NCI-H2107 (cell line): Measurements from ENCODE around the gene GPC2.
"Not testable (repeated sequence)": the region's sequence is repeated elsewhere in the genome, so short reads cannot be mapped to it uniquely, and the experiment has no call there.

Experiments
- DNase-seq: peaks from one replicate; lab custom pipeline; 2025; lab: John Stamatoyannopoulos, UW

GPC2 gene

DNA sequence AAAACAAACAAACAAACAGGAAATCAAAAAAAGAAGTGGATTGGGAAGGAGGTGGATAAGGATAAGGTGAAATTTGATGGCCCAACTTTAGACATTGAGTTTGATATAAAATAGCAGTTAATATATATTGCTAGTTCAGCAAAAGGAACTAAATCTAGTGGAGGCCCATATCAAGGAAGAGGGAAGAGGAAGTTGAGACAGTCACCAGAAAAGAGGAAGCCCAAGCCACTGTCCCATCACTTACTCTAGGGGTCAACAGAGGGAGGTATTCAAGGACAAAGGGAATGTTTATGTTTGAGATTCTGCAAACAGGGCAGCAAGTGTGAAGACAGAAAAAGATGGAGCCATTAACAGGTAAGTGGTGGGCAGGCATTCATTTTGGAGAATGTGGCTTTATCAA, 24.8 kb downstream of the GPC2 start:
- no peak for DNase-seq

DNA sequence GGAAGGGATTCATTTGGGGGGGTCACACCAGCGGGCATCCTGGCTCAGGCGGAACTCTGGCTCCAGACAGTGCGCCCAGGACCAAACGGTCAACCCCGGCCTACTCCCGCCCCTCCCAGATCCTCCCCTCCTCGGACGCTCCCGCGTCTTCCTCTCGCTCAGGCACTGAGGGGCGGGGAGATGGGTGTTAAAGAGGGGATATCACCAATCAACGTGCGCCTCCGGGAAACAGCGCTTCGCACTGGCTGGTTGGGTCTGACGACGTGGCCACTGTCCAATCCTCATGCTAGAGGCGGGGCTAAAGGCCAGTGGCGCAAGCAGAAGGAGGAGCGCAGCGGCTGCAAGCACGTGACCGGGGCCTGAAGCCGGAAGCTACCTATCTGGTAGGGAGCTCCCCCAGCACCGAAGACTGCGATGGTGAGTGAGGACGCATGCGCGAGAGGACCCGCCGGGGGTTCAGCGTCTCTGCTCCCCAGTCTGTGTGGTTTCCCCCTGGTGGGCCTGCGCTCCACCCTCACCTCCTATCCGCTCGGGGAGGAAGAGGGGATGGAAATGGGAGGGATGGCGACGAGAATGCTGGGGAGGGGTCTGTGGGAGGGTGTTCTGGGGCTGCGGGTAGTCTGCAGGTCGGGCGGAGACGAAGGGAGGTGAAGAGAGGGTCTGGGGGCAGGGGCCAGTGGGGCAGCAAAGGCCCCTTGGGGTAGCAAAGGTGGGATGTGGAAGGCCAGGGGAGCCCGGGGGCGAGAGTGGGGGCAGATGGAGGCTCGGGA, 28.4 kb downstream of the GPC2 start, which contains the start of gene LAMTOR4:
LAMTOR4 (plus strand) TSS at position 360 of the 770 bp plus-strand sequence; CDS start at position 415, 55 bp downstream.
- peak; percentile 98 for DNase-seq

DNA sequence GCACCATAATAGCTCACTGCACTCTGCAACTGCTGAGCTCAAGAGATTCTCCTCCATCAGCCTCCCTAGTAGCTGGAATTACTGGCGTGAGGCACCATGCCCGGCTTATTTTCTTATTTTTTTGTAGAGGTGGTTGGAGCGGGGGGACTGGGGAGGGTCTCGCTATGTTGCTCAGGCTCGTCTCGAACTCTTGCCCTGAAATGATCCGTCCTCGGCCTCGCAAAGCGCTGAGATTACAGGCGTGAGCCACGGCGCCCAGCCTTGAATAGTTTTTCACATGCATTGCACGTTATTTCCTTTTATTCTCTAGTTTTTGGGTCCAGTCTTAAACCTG, 29.0 kb downstream of the GPC2 start:
- DNase-seq = no peak

GRCh38 chr7:100147278-100147677, 29.9 kb downstream of the GPC2 start:
- no peak for DNase-seq

DNA sequence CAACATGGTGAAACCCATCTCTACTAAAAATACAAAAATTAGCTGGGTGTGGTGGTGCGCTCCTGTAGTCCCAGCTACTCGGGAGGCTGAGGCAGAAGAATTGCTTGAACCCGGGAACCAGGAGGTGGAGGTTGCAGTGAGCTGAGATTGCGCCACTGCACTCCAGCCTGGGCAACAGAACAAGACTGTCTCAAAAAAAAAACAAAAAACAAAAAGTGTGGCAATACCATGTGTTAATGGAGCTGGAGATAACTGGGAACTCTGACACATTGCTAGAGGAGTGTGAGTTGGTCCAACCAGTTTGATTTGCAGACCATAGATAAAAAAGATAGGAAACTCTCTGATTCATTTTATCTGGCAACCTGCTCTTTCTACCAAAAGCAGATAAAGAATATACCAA, 30.8 kb downstream of the GPC2 start:
- not testable (repeated sequence) for DNase-seq

- DNase-seq = no peak
These were observed 34.7 kb downstream of the GPC2 start for GRCh38 chr7:100142461-100142860.

GRCh38 chr7:100141555-100141949, 35.6 kb downstream of the GPC2 start:
- DNase-seq = no peak

GRCh38 chr7:100137851-100138760, 39.1 kb downstream of the GPC2 start:
- no peak for DNase-seq

DNA sequence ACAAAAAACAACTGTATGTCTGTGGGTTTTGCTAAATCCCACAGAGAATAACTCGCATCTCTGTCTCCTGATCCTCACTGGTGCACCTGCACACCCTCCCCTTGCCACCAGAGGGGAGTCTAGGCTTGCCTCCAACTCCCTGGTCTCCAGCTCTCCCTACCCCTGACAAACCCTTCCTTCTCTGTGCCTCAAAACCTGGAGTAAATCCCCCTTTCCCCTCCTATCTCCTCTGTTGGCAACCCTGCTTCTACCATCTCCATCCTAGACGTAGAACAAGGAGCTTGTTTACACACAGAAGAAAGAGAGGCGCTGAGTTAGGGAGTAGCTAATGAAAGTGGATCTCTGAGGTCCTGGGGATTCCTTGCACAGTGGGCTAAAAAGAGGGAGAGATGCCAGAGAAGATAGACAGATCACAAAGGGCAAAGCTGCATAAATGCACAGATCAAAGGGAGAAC, 44.5 kb downstream of the GPC2 start:
- peak; percentile 32 for DNase-seq

DNA sequence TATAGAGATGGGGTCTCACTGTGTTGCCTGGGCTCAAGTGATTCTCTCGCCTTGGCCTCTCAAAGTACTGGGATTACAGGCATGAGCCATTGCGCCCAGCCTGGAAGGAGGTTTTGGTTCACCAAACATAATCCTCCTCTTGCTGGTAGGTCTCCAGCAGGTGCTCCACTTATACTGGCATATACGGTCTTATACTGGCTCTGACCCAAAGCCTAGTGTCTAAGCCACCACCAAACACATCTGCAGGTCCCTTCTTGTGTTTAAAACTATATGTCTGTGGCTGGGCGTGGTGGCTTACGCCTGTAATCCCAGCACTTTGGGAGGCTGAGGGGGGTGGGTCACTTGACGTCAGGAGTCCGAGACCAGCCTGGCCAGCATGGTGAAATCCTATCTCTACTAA, 45.1 kb downstream of the GPC2 start:
- DNase-seq = no peak

DNA sequence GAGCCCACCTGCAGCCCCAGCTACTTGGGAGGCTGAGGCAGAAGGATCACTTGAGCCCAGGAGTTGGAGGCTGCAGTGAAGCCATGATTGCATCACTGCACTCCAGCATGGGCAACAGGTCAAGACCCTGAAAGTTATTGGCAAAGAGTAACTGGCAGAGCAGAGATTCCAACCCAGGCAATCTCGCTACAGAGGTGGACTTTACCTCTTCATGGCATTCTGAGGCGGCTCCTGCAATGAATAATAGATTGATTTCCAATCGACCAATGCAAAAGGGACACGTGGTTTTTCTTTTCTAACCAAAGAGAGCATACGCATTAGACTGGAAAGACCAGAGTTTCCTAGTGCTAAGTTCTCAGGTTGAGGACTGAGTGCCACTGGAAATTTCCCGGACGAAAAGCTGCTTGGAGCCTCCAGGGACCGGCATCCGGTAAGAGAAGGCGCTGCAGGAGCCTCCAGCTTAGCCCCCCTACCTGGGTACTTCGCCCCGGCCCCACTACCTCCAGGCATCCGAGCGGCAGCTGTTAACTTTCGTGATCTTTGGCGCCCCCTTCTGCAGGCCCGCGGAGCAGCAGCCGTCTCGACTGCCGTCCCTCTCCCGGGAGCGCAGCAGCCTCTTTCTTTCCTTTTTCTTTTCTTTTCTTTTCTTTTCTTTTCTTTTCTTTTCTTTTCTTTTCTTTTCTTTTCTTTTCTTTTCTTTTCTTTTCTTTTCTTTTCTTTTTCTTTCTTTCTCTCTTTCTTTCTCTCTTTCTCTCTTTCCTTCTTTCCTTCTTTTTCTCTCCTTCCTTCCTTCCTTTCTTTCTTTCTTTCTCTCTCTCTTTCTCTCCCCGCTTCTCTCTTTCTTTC, 46.4 kb downstream of the GPC2 start:
- DNase-seq = peak; percentile 85

GRCh38 chr7:100130220-100130607, 47.0 kb downstream of the GPC2 start:
- DNase-seq = not testable (repeated sequence)

DNA sequence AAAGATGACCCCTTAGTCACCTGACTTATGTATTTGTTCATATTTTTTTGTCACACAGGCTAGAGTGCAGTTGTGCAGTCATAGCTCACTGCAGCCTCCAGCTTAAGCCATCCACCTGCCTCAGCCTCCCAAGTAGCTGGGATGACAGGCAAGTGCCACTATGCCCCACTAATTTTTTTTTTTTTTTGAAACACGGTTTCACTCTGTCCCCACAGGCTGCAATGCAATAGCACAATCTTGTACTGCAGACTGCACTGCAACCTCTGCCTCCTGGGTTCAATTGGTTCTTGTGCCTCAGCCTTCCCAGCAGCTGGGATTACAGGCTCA, 48.6 kb downstream of the GPC2 start:
- DNase-seq = no peak

DNA sequence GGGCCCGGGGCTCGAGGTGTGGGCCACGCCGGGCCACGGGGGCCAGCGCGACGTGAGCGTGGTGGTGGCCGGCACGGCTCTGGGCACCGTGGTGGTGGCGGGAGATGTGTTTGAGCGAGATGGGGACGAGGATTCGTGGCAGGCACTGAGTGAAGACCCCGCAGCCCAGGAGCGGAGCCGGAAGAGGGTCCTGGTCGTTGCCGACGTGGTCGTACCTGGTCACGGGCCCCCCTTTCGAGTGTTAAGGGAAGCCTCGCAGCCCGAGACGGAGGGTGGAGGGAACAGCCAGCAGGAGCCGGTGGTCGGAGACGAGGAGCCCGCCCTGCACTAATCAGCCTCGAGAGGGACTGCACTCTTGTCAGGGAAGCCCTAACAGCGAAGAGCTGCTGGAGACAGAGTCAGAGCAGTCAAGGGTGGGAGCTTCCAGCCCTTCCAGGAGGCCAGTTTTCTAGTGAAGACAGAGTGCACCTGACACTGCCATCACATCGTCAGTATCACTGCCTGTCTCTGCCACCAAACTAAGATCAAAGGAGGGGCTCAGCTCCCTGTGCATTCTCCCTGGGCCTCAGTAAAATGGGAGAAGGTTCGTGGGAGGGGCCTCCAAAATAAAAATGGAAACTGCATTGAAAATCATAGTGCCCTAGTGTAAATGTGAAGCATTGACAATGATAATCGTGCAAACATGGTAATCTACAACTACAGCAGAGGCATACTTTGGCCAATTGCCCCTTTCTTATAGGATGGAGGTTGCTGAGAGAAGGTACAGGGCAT, 49.1 kb downstream of the GPC2 start:
- DNase-seq = no peak

GRCh38 chr7:100126931-100127865, 50.0 kb downstream of the GPC2 start, which contains the start of gene MBLAC1:
MBLAC1 (plus strand) TSS chr7:100126967; CDS start chr7:100127396, 429 bp downstream.
- DNase-seq = peak; percentile 83

GRCh38 chr7:100126239-100126930, 50.8 kb downstream of the GPC2 start:
- DNase-seq = no peak

DNA sequence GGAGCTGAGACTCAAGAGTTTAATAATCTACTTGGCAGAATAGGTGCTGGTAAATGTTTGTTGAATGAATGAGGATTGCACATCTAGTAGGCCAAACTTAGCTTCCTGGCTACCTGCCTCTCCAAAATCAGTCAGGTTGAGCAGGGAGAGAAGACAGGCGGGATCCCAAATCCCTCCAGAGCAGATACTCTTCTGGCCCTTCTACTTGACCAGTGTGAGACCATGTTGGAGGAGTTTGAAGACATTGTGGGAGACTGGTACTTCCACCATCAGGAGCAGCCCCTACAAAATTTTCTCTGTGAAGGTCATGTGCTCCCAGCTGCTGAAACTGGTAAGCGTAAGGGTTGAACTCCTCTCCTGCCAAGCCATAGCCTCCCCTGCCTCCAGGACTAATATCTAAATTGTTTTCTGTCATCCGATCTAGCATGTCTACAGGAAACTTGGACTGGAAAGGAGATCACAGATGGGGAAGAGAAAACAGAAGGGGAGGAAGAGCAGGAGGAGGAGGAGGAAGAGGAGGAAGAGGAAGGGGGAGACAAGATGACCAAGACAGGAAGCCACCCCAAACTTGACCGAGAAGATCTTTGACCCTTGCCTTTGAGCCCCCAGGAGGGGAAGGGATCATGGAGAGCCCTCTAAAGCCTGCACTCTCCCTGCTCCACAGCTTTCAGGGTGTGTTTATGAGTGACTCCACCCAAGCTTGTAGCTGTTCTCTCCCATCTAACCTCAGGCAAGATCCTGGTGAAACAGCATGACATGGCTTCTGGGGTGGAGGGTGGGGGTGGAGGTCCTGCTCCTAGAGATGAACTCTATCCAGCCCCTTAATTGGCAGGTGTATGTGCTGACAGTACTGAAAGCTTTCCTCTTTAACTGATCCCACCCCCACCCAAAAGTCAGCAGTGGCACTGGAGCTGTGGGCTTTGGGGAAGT, 52.6 kb downstream of the GPC2 start:
- no peak for DNase-seq

DNA sequence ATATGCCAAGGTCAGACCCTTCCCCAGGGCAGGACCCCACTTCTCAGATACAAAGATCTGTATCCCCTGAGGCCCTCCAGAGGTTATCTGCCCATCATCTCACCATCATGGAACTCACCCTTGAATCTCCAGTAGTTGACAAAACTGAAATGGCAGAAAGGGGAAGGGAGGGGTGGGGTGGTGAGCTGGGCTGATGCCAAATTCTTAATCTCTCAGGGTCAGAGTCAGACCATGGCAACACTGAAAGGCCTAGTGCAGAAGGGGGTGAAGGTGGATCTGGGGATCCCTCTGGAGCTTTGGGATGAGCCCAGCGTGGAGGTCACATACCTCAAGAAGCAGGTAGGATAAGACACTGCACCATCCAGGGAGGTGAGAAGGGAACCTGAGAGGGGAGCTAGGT, 54.6 kb downstream of the GPC2 start:
- no peak for DNase-seq

- DNase-seq = peak; percentile 90
These were observed 55.1 kb downstream of the GPC2 start for GRCh38 chr7:100122067-100122466.
